ENCODE data around the gene LOXL3.

The LOXL3 gene

DNA sequence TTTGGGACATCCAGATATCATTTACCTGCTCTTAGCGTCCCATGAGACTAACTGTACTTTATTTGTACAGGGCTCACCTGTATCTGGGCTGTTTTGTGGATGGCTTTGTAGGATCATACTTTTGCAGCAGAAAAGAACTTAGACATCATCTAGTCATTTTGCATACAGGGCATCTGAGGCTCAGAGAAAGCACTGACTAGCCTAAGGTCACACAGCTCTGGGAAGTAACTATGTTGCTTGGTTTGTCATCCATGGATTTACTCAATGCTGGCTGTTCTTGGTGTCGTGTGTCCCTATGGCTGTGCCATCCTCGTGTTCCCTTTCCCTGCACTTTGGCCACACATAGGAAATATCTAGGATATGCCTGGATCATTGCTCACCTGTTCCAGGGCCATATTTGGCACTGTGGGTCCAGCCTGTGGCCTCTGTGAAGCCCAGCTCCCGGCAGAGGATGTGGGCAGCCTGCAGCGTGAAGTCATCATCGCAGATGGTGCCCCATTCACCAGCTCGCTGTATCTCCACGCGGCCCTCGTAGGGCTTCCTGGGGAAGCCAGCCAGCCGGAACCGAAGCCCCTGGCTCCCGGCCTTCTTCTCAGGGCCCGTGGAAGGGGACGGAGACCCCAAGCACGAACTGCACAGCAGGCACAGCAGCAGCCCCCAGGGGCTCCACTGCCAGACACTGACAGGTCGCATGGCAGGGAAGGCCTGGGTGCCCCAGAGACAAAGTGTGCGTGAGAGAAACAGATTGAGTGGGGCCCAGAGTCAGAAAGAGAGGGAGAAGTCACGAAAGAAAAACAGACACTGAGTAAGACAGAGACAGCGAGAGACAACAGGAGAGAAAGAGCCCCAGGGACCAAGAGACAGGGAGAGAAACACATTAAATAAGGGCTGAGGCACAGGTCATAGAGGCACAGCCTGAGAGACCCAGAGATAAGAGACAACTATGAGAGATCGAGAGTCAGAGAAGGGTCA lies 1.5 kb downstream of the LOXL3 start:
- no peak for DNase-seq (ENCODE audit: low read depth in 2 of 2)

DNA sequence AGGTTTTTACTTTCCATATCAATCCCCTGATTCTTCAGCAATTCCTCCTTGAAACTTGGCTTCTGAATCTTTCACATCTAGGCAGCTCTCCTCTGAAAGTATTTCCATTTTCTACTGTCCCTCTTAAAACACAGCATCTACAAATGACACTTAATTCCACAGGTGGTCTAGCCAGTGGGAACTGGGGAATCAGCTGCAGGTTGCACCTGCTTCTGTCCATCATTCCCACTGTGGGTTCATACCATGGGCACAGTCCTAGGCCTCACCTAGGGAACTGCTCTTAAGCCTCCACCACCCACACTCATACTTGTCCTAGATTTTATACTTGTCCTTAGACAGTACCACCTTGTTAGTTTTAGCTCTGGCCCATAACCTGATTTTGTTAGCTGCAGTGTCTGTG lies 2.2 kb downstream of the LOXL3 start:
- DNase-seq (ENCODE audit: low read depth in 2 of 2), result no peak

DNA sequence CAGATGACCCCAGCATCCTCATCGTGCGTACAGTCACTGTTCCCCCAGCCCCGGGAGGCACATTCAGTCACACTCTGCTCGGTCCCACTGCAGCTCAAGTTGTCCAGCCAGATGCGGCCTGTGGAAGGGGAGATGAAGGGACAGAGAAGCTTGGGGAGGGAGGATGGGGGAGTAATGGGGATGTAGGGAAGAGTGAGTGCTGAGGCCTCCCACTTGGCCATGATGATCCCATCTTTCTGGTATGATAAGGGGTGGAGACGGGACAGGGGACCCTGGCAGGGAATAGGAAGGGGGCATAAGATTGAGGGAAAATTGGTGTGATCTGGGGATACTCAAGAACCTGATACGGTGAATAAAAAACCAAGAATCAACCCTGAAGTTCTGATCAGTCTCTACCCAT lies 3.5 kb downstream of the LOXL3 start:
- no peak for DNase-seq (ENCODE audit: low read depth in 2 of 2)

DNA sequence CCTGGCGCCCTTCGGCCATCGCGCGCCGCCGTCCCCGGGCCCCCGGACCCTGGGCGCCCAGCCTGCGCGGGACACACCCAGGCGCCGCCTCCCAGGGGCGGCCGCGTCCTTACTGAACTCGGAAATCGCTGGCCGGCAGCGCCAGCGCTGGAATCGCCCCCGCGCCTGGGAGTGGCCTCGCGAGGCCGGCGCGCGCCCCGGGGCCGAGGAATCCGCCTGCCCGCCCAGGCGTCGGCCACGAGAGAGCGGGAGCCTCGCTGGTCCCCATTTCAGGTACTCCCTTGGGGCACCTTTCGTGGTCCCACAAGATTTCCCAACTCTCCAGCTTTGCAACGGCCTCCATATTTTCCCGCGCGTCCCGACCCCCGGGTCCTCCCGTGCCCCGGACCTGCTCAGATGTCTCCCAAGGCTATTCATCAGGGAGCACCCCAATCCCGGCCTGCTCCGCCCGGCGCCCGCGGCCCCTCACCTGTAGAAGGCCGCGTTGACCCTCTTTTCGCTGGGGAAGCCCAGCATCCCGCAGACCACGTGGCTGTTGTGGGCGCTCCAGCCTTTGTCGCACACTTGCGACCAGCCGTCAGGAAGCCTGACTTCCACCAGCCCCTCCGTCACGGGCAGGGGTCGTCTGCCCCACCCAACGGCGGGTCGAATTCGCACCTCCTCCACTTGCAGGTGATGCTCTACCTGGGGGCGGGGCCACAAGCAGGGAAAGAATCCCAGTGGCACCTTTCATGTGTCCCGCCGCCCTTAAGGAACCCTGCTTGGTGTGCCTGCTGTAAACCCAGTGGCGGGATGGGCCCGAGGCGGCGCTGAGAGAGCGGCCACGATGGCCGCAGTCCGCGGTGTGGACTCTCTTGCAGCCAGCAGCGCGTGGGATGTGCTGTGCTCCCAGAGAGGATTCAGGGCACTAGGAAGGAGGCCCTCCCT lies 4.6 kb downstream of the LOXL3 start:
- no peak for DNase-seq (ENCODE audit: low read depth in 2 of 2)

DNA sequence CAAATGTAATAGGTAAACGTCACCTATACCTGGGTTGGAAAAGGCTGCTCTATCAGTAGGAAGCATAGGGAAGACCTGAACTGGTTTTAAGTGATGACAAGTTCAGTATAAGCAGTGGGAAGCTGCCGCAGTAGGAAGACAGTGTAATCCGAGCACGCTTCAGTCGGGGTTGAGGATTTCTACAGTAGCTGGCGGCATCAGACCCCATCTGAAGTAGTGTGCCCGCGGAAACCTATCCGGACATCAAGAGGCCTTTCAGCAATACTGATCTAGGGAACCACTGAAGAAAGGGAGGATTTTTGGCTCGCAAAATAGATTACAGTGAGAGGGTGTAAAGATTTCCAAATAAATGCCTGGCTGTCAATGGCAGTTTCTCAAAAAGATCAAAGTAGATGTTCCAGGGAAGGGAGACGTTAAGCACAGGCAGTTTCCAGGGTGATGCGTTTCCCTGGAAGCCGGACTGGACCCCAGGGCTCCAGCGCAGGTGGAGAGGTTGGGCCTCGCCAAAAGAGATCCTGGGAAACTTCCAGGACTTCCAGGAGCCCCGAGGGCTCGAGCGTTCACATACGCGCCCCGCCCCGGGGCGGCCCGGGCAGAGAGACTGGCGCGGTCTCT lies 5.3 kb downstream of the LOXL3 start:
- no peak for DNase-seq (ENCODE audit: low read depth in 2 of 2)

DNA sequence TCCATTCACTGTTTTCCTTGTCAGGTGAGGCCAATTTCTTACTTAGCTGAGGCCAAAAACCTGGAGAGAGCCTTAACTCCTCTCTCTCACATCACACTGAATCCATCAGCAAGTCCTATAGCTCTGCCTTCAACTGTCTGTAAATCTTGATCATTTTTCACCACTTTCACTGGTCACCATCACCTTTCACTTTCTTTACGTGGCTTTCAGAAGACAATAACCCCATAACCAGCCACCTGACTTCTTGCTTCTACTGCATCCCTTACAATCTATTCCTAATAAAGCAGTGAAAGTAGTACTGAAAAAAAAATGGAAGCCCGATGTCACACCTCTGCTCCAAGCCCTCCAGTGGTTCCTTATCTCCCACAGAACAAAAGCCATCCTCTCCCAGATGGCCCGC lies 7.7 kb downstream of the LOXL3 start:
- DNase-seq (ENCODE audit: low read depth in 2 of 2), result no peak

DNA sequence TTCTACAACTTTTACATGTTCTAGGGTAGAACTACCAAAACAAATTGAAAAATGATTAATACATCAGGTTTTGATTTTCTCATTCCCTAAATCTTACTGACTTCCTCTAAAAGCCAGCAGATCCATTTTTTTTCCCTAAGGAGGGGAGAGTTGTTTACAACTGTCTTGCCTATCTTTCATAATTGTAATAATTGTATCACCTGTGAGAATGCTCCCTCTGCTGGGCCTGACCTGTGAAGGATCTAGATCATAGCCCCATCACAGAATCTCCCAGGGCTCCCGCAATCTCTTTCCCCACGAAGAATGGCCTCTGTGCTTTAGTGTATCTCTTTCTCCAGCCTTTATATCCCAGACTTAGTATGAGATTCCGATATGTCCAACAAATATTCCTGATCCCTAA lies 9.1 kb downstream of the LOXL3 start:
- no peak for DNase-seq (ENCODE audit: low read depth in 2 of 2)

DNA sequence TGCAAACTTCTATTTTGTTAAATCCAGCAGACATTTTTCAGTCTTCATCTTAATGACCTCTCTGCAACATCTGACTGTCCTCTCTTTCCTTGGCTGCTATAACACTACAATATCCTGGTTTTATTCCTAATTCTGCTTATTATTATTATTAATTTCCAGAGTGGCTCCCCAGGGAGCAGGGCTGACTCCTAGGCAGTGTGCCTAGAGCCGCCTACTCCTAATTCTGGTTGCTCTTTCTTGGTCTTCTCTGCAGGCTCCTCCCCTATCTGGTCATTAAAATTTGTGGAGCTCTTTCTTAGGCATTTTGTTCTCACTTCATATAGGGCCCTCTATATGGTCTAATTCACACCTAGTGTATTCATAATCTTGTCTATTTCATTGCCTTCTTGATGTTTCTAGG lies 10.8 kb downstream of the LOXL3 start:
- DNase-seq (ENCODE audit: low read depth in 2 of 2), result no peak

DNA sequence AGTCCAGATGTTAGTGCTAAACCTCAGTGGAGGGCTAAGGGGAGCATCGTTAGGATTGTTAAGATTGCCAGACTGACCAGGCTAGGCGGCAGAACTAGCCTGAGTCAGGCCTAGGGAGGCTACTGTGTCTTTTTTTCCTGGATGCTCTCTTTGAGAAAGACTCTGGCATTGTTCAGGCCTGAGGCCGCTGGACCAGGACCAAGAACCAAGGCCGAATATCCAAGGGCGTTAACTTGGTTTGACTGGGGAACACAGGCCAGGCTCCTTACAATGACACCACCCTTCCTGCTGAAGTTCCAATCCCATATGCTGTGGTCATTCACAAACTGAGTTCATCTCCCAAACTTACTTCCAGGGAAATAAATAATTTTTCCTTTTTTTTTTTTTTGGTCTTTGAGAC lies 13.5 kb downstream of the LOXL3 start:
- DNase-seq (ENCODE audit: low read depth in 2 of 2), result no peak

DNA sequence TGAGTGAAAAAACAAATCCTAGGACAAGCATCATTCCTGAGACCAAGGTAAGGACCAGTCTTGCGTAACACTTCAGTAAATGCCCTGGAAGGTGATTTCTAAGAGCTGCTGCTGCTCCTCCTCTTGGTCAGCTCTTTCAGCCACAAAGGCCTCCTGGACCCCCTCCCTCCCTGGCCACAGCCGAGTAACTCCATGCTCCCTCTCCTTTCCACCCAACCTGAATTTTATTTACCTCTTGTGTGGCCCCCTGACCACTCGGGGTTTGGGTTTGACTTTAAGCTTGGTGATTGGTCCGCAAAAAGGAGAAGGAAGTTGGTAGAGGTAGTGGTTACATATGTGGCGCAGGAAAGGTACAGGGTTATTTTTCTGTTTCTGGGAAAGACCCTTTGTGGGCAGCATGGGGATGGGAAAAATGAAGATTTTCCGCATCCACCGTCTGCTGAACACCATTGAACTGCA lies 14.8 kb downstream of the LOXL3 start:
- no peak for DNase-seq (ENCODE audit: low read depth in 2 of 2)

DNA sequence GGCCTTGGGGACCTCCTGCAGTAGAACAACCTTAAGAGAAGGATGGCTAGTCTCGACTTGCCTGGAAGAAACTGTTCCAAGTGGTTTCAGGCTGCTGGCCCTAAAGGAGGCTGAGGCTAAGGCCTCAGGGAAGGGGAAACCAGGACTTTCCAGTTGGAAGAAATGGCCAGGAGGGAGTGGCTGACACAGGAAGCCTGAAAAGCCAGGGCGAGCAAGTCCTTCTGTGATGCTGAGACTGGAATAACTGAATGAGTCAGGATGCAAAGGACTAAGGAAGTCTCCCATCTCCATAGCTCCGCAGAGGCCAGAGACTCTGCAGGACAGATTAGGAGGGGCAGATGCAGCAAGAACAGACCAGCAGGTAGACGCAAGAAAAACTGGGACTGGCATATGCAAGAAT lies 16.6 kb downstream of the LOXL3 start:
- DNase-seq (ENCODE audit: low read depth in 2 of 2), result no peak

DNA sequence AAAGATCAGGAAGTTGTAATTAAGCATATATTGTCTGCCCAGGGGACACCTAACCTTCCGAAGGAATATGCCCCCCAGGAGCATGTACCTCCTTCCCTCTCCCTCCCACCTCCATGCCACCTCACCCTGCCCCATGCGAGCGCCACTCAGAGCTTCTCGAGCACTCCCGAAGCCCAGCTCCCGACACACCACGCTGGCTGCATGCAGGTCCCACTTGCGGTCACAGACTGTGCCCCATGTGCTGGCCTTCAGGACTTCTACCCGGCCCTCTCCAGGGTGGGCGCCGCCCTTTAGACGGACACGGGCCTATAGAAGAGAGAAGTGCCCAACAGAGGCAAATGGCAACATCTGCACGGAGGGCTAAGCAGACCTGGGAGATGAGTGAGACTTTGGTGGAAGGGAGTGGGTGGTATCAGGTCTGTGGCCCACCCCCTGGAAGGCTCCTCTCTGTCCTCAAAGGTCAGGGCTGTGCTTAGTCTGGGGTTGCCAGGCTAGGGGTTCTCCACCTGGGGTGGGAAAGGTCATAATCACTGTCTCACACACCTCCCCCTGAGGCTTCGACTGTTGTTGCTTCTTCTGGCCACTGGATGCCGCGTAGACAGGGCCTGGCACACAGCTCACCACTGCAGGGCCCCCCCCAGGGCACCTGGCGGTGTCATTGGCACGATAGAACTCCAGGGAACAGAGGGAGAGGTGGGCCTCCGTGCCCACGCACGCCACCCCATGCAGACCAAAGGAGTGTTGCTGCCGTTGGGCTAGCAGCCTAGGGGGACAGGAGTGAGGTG lies 17.4 kb downstream of the LOXL3 start:
- DNase-seq (ENCODE audit: low read depth in 2 of 2), result no peak

DNA sequence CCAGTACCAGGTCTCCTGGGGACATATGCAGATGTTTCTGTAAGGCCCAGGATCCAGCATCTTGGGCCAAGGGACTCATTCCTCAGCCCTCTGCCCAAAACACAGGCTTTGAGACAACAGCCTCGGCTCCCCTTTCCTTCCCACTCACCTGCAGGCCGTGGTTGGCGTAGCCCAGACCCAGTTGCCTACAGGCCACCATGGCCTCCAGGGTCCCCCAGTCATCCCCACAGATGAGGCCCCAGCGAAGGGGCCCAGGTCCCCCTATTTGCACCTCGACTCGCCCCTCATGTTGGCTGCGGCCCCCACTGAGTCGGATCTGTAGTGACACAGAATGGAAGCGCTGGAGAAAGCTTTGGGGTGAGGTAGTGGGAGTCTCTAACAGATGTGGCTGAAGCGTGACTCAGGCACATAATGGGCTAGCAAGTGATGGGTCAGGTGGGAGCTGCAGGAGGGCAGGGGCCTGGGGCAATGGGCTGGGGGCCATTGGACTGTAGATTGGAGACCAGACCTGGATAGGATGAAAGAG lies 18.2 kb downstream of the LOXL3 start:
- DNase-seq (ENCODE audit: low read depth in 2 of 2), result no peak

DNA sequence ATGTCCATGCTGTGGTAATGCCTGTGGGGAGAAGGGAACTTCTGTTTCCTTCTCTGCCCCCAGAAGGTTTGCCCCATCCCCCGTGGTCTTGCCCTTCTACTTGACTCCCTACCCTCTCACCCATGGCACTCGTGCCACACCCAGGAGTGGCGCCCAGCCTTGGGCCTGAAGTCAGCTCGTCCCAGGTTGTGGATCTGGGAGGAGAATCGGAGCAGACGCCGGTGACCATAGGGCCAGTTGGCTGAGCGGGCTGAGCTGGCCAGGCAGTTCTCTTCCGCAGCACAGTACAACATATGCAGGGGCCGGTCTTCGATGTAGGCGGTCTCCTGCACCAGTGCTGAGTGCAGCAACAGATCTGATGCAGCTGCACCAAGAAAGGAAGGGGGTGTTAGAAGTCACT lies 19.3 kb downstream of the LOXL3 start:
- DNase-seq (ENCODE audit: low read depth in 2 of 2), result no peak

DNA sequence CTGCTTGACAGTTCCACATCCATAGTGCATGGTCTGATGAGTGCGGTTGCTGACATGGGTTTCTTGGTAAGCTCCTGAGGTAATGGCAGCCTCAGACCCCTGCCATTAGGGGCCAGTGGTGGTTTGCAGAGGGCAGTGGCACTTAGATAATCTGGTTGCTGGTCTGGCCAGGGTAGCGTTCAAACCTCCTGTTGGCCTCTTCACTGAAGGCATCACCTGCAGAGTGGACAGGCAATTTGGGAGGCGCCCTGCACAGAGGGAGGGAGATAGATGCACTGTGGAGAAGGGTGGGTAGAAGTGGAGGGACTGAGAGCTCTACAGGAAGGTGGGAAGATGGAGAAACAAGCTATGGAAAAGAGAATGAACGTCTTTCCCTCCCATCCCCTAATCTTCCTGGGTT lies 20.3 kb downstream of the LOXL3 start:
- no peak for DNase-seq (ENCODE audit: low read depth in 2 of 2)

DNA sequence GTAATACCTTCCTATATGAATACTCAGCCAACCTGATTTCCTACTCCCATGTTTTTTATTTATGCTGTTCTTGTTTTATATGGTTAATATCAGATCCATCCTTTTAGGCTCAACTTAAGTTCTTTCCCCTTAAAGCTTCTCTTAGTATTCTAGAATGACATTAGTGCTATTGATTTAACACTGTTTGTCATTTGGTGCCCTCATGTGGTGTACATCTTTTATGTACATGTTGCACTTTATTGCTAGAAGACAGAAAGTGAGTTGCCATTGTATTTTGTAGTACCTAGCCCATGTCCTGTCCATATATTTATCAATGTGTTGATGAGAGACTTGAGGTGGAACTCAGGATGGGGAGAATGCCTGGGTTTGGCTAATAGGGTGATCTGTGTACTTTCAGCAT lies 21.5 kb downstream of the LOXL3 start:
- no peak for DNase-seq (ENCODE audit: low read depth in 2 of 2)

DNA sequence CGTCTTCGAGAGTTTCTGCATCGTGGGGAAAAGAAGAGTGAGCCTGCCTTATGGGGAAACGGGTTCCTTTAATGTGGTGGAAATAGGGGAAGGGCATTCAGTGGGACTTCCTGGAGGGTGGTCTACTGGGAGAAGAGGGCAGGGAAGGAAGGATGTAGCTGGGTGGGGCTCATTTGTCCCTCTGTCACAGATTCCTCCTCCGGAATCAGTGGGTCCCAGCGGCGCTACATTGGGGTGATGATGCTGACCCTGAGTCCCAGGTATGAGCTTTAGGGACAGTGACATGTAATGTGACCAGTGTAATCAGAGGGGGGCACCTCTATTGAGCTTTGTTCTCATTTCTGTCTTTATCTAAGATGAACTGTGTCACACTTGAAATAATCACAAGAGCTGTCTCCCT lies 22.1 kb downstream of the LOXL3 start:
- no peak for DNase-seq (ENCODE audit: low read depth in 2 of 2)

DNA sequence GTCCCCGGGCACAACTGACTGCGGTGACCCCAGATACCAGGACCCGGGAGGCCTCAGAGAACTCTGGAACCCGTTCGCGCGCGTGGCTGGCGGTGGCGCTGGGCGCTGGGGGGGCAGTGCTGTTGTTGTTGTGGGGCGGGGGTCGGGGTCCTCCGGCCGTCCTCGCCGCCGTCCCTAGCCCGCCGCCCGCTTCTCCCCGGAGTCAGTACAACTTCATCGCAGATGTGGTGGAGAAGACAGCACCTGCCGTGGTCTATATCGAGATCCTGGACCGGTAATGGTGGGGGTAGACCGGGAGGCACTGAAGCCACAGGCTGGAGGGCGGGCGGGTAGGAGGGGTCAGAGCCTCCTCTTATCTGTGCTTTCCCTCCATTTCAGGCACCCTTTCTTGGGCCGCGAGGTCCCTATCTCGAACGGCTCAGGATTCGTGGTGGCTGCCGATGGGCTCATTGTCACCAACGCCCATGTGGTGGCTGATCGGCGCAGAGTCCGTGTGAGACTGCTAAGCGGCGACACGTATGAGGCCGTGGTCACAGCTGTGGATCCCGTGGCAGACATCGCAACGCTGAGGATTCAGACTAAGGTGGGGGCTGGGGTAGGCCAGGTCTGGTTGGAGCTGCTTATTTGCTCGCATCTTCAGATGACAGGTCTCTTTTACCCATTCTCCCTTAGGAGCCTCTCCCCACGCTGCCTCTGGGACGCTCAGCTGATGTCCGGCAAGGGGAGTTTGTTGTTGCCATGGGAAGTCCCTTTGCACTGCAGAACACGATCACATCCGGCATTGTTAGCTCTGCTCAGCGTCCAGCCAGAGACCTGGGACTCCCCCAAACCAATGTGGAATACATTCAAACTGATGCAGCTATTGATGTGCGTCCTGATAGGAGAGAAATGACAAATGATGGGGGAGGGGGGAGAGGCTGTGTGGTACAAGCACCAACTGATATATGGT lies 23.2 kb downstream of the LOXL3 start:
- no peak for DNase-seq (ENCODE audit: low read depth in 2 of 2)

DNA sequence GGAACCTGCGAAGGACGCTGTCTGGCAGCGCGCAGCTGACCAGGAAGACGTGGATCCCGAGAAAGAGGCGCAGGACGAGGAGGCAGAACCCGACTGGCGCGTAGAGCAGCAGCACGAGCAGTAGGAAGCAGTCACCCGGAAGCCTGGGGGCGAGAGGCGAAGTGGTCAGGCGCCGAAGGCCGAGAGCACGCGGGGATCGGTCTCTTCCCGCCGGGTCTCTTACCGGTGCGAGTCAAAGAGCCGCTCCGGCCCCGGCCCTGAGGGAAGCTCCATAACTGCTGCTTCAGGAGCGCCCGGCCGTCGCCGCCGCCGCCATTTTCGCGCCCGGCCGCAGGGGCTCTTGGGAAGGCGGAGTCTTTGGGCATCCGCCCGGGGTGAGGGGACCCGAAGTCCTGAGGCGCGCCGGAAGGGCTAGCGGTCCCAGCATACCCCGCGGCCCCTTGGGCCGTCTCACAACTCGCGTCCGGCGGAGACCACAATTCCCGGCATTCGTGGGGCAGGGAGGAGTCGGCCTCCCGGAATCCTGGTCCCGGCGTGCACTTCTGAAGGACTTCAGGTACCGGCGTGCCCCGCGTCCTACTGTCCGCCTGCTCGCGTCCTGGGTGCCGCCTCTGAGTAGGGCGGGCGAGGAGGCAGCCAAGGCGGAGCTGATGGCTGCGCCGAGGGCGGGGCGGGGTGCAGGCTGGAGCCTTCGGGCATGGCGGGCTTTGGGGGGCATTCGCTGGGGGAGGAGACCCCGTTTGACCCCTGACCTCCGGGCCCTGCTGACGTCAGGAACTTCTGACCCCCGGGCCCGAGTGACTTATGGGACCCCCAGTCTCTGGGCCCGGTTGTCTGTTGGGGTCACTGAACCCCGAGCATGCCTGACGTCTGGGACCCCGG lies 24.1 kb downstream of the LOXL3 start, which contains the start of the genes AUP1 and HTRA2:
TSS of gene AUP1 (minus strand) at position 350 of the 882 bp plus-strand sequence. CDS start at position 273, 77 bp downstream.
TSS of gene HTRA2 (plus strand) at position 577 of the 882 bp plus-strand sequence. CDS start at position 651, 74 bp downstream.
- DNase-seq (ENCODE audit: low read depth in 2 of 2), result peak; percentile 54 to 70

Measured in stimulated activated CD4-positive, alpha-beta T cell treated with anti-CD3 and anti-CD28 coated beads, Interleukin-1b, Interleukin-23, amount 100 ng/mL, for 1 hour (primary cell).